AG04450 (cell line): ENCODE results near the gene GPI. TPM values are rescaled to one million over a fixed set of nuclear protein-coding genes. Genes with fewer than 3 reads are reported as not detected.

ENCODE experiments used
- CTCF ChIA-PET: fragments of 300-600, 350-600 bp; formaldehyde crosslinking; extraction: SDS; loops from one replicate; lab custom pipeline; 2022; ENCODE audit warnings: antibody characterized with exemption, inconsistent platforms; lab: Charles Lee
- POLR2A ChIA-PET: fragments of 350-600 bp; formaldehyde crosslinking; extraction: SDS; loops from one replicate; lab custom pipeline; 2021; ENCODE audit warnings: antibody characterized with exemption, inconsistent platforms; lab: Yijun Ruan, JAX
- DNase-seq: peaks from one replicate; pipeline ENCODE4 v3.0.0-alpha.2; 2011; ENCODE audit warnings: low read depth, low spot score
- H3K27ac ChIP-seq: one replicate; pipeline ENCODE4 v1.5.1; 2012; ENCODE audit warnings: low read depth, low read length, control low read depth
- H3K27me3 ChIP-seq: one replicate; pipeline ENCODE4 v1.6.0; 2012; ENCODE audit warnings: low read length; ENCODE audit not compliant: control insufficient read depth, insufficient read depth
- H3K4me3 ChIP-seq: 2 replicates; pipeline ENCODE4 v1.5.1; 2011; ENCODE audit warnings: mild to moderate bottlenecking, low read depth, low read length, control low read depth
- H3K9me3 ChIP-seq: 2 replicates; pipeline ENCODE4 v1.5.1; 2012; ENCODE audit warnings: low read length; ENCODE audit not compliant: control insufficient read depth, insufficient read depth
- CTCF ChIP-seq: IDR thresholded peaks from 2 replicates; pipeline ENCODE4 v1.5.1; 2011; ENCODE audit warnings: low read depth, low read length, control low read depth, inconsistent platforms
- polyA plus RNA-seq: library from polyadenylated mRNA; depleted of rRNA; stranded (reverse); fragments of >200 nt; gene quantifications from 2 replicates; pipeline ENCODE4 v1.2.3, GENCODE V29; 2011

Gene GPI
- polyA plus RNA-seq, 1 experiment = 141 TPM

DNA sequence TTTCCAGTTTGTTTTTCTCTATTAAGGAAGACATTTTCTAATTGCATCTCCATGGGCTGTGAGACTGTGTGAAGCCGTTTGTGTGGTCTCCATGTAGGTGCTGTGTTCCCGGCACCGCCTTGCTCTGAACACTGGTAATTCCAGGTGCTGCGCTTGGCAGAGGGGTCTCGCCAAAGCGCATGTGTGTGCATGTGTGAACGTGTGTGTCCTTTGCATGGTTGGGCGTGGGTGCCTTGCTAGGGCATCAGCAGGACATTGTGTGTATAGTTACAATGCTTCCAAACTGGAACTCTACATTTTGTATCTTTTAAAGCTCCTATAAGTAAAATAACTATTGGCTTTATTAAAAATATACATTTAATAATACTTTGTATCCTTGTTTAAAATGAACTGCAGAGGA, 9.8 kb upstream of the GPI start:
- no peak for TF ChIP-seq CTCF
- ChIA-PET CTCF (interaction anchor here (0.6 to 6.2 kb wide), 2 partner anchors 8 to 925 kb away, joined by 3 to 54 read pairs; no protein-coding TSS in a partner anchor), POLR2A (no interaction called here)
- H3K4me3 ChIP-seq = no peak overlapping the region
- no peaks in the 10 kb centered on the region for H3K27me3 ChIP-seq
- H3K9me3 ChIP-seq = no peaks in the 10 kb centered on the region; the same call in 1 of the 2 replicates
- no peak overlapping the region for H3K27ac ChIP-seq
- DNase-seq = no peak

DNA sequence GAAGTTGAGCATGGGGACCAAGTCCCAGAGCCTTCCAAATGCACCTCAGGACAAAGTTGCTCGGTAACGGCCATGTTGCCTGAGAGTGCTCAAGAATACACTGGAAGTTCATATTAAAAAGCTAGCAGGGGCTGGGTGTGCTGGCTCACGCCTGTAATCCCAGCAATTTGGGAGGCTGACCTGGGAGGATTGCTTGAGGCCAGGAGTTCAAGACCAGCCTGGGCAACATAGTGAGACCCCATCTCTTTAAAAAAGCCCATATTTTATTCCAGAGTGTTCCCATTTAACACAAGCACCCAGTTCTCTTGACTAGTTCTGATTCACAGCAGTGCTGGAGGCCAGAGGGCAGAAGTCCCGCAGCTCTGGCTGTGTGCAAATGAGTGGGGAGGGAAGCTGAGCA, 8.1 kb upstream of the GPI start:
- POLR2A ChIA-PET = no interaction called here
- Histone ChIP-seq H3K27ac (no peak overlapping the region), H3K9me3 (no peaks in the 10 kb centered on the region; the same call in 1 of the 2 replicates), H3K27me3 (no peaks in the 10 kb centered on the region), H3K4me3 (no peak overlapping the region)
- CTCF ChIA-PET = interaction anchor here (6.2 kb wide), 1 partner anchor 10 kb away, joined by 54 read pairs; no protein-coding TSS in a partner anchor
- TF ChIP-seq CTCF = no peak
- DNase-seq = no peak

- Histone ChIP-seq H3K4me3 (no peak overlapping the region), H3K27ac (no peak overlapping the region), H3K9me3 (no peaks in the 10 kb centered on the region; the same call in 1 of the 2 replicates), H3K27me3 (no peaks in the 10 kb centered on the region)
- CTCF ChIA-PET = interaction anchor here (6.2 kb wide), 1 partner anchor 10 kb away, joined by 54 read pairs; no protein-coding TSS in a partner anchor
- no peak for DNase-seq
- no peak for TF ChIP-seq CTCF
- POLR2A ChIA-PET = no interaction called here
Observed at GRCh38 chr19:34357431-34357830, 7.6 kb upstream of the GPI start.

DNA sequence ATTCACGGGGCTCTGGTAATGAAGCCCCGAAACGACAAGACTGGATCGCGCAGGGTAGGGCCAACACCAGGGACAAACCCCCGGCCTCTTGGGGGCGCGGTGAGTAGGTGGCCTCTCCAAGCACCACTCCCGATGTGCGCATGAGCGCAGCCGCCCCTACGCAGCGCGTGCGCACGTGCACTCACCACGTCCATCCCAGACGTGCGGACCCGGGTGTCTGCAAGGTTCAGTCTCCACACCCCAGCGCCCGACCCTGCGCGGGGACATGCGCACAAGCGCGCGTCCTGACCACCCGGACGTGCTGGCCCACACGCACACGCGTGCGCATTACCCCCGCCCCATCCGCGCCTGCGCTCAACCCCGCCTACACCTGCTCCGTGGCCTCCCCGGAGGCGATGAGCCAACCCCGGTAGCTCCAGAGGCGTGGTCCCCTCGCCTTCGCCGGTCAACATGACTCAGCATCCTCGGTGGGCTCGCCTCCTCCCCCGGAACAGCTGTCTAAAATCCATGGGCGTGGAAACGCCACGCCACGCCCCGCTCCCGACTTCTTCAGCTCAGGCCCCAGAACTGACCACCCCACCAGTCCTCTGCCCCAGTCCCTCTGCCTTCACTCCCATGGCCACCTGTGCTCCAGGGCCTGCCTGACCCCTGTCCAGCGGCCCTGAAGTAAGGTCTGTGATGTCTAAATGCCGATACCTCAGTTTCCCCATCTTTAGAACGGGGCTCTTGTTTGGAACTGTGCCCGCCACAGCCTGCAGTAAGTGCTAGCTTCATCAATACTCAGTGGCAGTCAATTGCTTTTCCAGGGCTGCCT, 5.6 kb upstream of the GPI start:
- H3K27ac ChIP-seq = peak overlapping the region; percentile 70
- CTCF ChIA-PET = interaction anchor here (0.6 to 6.2 kb wide), 14 partner anchors 8 to 568 kb away, joined by 3 to 54 read pairs (median 3); partner anchors contain the start of gene ZNF30
- peak overlapping the region; percentile 56 for H3K4me3 ChIP-seq
- POLR2A ChIA-PET = interaction anchor here (0.5 to 1.0 kb wide), 6 partner anchors 10 to 140 kb away, joined by 3 read pairs; partner anchors contain the start of gene WTIP
- H3K27me3 ChIP-seq = no peaks in the 10 kb centered on the region
- DNase-seq = peak; percentile 95
- H3K9me3 ChIP-seq = no peaks in the 10 kb centered on the region; the same call in 1 of the 2 replicates
- TF ChIP-seq CTCF = peak; percentile 59

DNA sequence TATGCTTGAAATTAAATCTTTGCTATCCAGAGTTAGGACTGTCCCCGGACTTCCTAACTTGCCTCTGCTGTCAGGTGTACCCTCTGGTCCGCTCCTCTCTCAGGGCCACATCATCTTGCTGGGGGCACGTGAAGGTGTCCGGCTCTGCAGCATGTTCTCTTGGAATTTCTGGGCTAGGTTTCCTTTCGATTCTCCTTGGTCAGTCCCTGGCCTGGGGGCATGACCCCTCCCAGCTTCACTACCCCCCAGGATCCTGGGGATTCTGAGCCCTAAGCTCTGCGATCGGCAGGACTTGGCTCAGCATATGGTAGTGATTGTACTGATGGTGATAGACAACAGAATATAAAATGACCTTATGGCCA, 5.1 kb upstream of the GPI start:
- peak overlapping the region; percentile 70 for H3K27ac ChIP-seq
- TF ChIP-seq CTCF = no peak
- ChIA-PET POLR2A (interaction anchor here (0.8 to 1.0 kb wide), 2 partner anchors 18 to 122 kb away, joined by 3 read pairs; partner anchors contain the start of gene WTIP), CTCF (interaction anchor here (0.6 to 6.2 kb wide), 9 partner anchors 8 to 353 kb away, joined by 3 to 54 read pairs (median 3); no protein-coding TSS in a partner anchor)
- peak overlapping the region; percentile 56 for H3K4me3 ChIP-seq
- no peak for DNase-seq
- H3K9me3 ChIP-seq = no peaks in the 10 kb centered on the region; the same call in 1 of the 2 replicates
- H3K27me3 ChIP-seq = no peaks in the 10 kb centered on the region
